Astrocyte (in vitro differentiated cells and primary cell): ENCODE data around the gene VAV2. TPM values are rescaled to one million over a fixed set of nuclear protein-coding genes. Genes with fewer than 3 reads are reported as not detected.

Experiments used
- DNase-seq: peaks from one replicate; pipeline ENCODE4 v3.0.0-alpha.2; 2010; ENCODE audit warnings: low read depth
- FAIRE-seq: peaks from 2 replicates; lab custom pipeline; 2011; peaks lifted over from hg19 to GRCh38; lab: Jason Lieb, UNC
- H2AFZ ChIP-seq: 2 replicates; pipeline ENCODE4 v1.6.0; 2012; ENCODE audit warnings: low read depth, low read length, inconsistent platforms
- H3K27ac ChIP-seq: 2 replicates; pipeline ENCODE4 v1.5.1; 2011; ENCODE audit warnings: low read depth, low read length, inconsistent platforms
- H3K27me3 ChIP-seq: 2 replicates; pipeline ENCODE4 v1.6.0; 2011; ENCODE audit warnings: low read length, inconsistent platforms; ENCODE audit not compliant: insufficient read depth
- H3K36me3 ChIP-seq: 2 replicates; pipeline ENCODE4 v1.5.1; 2011; ENCODE audit warnings: low read length, inconsistent platforms; ENCODE audit not compliant: insufficient read depth
- H3K4me1 ChIP-seq: 2 replicates; pipeline ENCODE4 v1.5.1; 2011; ENCODE audit warnings: low read length, inconsistent platforms; ENCODE audit not compliant: insufficient read depth
- H3K4me2 ChIP-seq: 2 replicates; pipeline ENCODE4 v1.6.0; 2012; ENCODE audit warnings: low read length, inconsistent platforms
- H3K4me3 ChIP-seq: 2 replicates; pipeline ENCODE4 v1.5.1; 2011; ENCODE audit warnings: low read depth, mild to moderate bottlenecking, low read length, inconsistent platforms; ENCODE audit not compliant: insufficient read depth
- H3K79me2 ChIP-seq: 2 replicates; pipeline ENCODE4 v1.6.0; 2012; ENCODE audit warnings: mild to moderate bottlenecking, low read length, inconsistent platforms; ENCODE audit not compliant: insufficient read depth
- H3K9ac ChIP-seq: 2 replicates; pipeline ENCODE4 v1.6.0; 2012; ENCODE audit warnings: mild to moderate bottlenecking, low read length, inconsistent platforms
- H3K9me3 ChIP-seq: 2 replicates; pipeline ENCODE4 v1.5.1; 2012; ENCODE audit warnings: low read depth, mild to moderate bottlenecking, low read length, inconsistent platforms; ENCODE audit not compliant: insufficient read depth
- H4K20me1 ChIP-seq: 2 replicates; pipeline ENCODE4 v1.6.0; 2012; ENCODE audit warnings: low read length, inconsistent platforms; ENCODE audit not compliant: insufficient read depth
- H3K27ac Mint-ChIP-seq: one replicate; pipeline ENCODE4 v1.8.0; 2021; ENCODE audit warnings: mild to moderate bottlenecking, mixed read lengths; ENCODE audit not compliant: unreplicated experiment
- H3K27me3 Mint-ChIP-seq: one replicate; pipeline ENCODE4 v1.8.0; 2021; ENCODE audit warnings: low read depth, mixed read lengths; ENCODE audit not compliant: unreplicated experiment
- H3K36me3 Mint-ChIP-seq: one replicate; pipeline ENCODE4 v1.8.0; 2021; ENCODE audit warnings: low read depth, mixed read lengths; ENCODE audit not compliant: unreplicated experiment
- H3K4me1 Mint-ChIP-seq: one replicate; pipeline ENCODE4 v1.8.0; 2021; ENCODE audit warnings: low read depth, mixed read lengths; ENCODE audit not compliant: unreplicated experiment
- H3K4me3 Mint-ChIP-seq: one replicate; pipeline ENCODE4 v1.8.0; 2021; ENCODE audit warnings: mild to moderate bottlenecking, moderate library complexity, mixed read lengths; ENCODE audit not compliant: unreplicated experiment
- H3K9me3 Mint-ChIP-seq: one replicate; pipeline ENCODE4 v1.8.0; 2021; ENCODE audit warnings: mild to moderate bottlenecking, mixed read lengths; ENCODE audit not compliant: unreplicated experiment
- EZH2 ChIP-seq: IDR thresholded peaks from 2 replicates; pipeline ENCODE4 v1.6.1; 2012; ENCODE audit warnings: mild to moderate bottlenecking, low read length, inconsistent platforms; ENCODE audit not compliant: insufficient read depth
- total RNA-seq: library from RNA; stranded (reverse); gene quantifications from 2 replicates; pipeline ENCODE4 v1.2.1, GENCODE V29; 2021
- TF ChIP-seq, protein P1 (sequence below): IDR thresholded peaks from 2 replicates; pipeline ENCODE4 v1.5.1; 2011; ENCODE audit warnings: low read depth, mild to moderate bottlenecking, inconsistent platforms, low read length, moderate library complexity; ENCODE audit not compliant: insufficient read depth

The VAV2 gene
- total RNA-seq, 1 donor from 2014 or later = 36.5 TPM

DNA sequence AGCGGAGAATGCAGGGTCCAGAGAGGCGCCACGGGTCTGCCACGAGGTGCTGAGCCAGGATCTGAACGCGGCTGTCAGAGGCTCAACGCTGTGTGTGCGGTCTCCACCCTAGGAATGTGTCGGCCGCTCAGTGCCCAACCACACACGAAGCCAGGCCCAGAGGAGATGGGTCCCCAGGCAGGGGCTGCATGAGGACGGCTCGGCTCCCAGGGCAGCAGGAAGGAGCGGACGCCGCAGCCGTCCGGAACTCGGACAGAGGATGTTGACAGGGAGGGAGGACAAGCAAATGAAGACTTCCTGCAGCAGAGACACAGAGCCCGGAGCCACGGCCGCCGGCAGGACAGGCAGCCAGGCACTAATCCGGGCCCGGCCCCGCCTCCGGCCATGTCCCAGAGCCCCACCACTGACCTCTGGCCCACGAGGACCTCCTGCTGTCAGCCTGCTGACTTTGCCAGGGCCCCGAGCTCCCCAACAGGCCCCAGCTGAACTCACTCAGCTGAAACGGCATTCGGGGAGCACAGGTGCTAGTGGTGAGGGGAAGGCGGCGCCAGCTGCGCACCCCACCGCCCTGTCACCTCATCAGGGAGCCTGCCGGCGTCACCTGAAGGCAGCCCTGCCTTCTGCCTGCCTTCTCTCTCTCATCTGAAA is 12.7 kb downstream of the VAV2 start:
- TF ChIP-seq, protein P1, sequence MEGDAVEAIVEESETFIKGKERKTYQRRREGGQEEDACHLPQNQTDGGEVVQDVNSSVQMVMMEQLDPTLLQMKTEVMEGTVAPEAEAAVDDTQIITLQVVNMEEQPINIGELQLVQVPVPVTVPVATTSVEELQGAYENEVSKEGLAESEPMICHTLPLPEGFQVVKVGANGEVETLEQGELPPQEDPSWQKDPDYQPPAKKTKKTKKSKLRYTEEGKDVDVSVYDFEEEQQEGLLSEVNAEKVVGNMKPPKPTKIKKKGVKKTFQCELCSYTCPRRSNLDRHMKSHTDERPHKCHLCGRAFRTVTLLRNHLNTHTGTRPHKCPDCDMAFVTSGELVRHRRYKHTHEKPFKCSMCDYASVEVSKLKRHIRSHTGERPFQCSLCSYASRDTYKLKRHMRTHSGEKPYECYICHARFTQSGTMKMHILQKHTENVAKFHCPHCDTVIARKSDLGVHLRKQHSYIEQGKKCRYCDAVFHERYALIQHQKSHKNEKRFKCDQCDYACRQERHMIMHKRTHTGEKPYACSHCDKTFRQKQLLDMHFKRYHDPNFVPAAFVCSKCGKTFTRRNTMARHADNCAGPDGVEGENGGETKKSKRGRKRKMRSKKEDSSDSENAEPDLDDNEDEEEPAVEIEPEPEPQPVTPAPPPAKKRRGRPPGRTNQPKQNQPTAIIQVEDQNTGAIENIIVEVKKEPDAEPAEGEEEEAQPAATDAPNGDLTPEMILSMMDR = no peak
- no peak for TF ChIP-seq EZH2
- peaks cover 100% of the 10 kb centered on the region for H4K20me1 ChIP-seq
- peak overlapping the region; percentile 26 for H2AFZ ChIP-seq
- Mint-ChIP-seq H3K9me3 (no peaks in the 10 kb centered on the region), H3K4me3 (no peak overlapping the region), H3K27ac (no peak overlapping the region), H3K27me3 (no peaks in the 10 kb centered on the region), H3K4me1 (peaks cover 6% of the 10 kb centered on the region), H3K36me3 (peaks cover 13% of the 10 kb centered on the region)
- DNase-seq (peak; percentile 27), FAIRE-seq (no peak)
- H3K27ac ChIP-seq = no peak overlapping the region
- H3K9me3 ChIP-seq = no peaks in the 10 kb centered on the region
- peak overlapping the region; percentile 22 for H3K9ac ChIP-seq
- no peaks in the 10 kb centered on the region for H3K36me3 ChIP-seq
- no peaks in the 10 kb centered on the region for H3K27me3 ChIP-seq
- H3K4me3 ChIP-seq = peak overlapping the region; percentile 13
- H3K4me1 ChIP-seq = peaks cover 15% of the 10 kb centered on the region
- peaks cover 99% of the 10 kb centered on the region for H3K79me2 ChIP-seq
- peak overlapping the region; percentile 70 for H3K4me2 ChIP-seq

DNA sequence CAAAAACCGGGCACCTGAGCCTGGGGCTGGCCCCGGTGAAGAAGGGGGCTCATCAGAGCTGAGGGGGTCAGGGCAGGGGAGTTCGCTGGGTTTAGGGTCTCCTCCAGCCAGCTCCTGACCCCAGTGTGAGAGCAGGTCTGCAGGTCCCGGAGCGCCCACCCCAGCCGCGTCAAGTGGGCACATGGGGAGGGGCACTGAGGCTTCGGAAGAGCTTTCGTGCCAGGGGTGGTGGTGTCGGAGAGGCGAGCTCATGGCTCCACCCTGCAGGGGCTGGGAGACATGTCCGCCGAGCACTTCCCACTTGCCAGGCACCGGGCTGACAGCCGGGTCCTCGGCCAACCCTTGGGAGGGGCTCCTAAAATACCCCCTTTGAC is 13.2 kb downstream of the VAV2 start:
- no peaks in the 10 kb centered on the region for H3K27me3 ChIP-seq
- peak overlapping the region; percentile 70 for H3K4me2 ChIP-seq
- Mint-ChIP-seq H3K36me3 (peaks cover 13% of the 10 kb centered on the region), H3K27me3 (no peaks in the 10 kb centered on the region), H3K27ac (no peak overlapping the region), H3K4me3 (no peak overlapping the region), H3K9me3 (no peaks in the 10 kb centered on the region), H3K4me1 (peaks cover 6% of the 10 kb centered on the region)
- no peak overlapping the region for H3K27ac ChIP-seq
- peak overlapping the region; percentile 3 for H3K9ac ChIP-seq
- peaks cover 99% of the 10 kb centered on the region for H3K79me2 ChIP-seq
- peak overlapping the region; percentile 13 for H3K4me3 ChIP-seq
- H3K4me1 ChIP-seq = peaks cover 15% of the 10 kb centered on the region
- no peak for FAIRE-seq
- H3K36me3 ChIP-seq = no peaks in the 10 kb centered on the region
- H2AFZ ChIP-seq = peak overlapping the region; percentile 26
- peaks cover 100% of the 10 kb centered on the region for H4K20me1 ChIP-seq
- DNase-seq = no peak
- no peaks in the 10 kb centered on the region for H3K9me3 ChIP-seq
- no peak for TF ChIP-seq EZH2
- TF ChIP-seq, protein P1 = no peak

DNA sequence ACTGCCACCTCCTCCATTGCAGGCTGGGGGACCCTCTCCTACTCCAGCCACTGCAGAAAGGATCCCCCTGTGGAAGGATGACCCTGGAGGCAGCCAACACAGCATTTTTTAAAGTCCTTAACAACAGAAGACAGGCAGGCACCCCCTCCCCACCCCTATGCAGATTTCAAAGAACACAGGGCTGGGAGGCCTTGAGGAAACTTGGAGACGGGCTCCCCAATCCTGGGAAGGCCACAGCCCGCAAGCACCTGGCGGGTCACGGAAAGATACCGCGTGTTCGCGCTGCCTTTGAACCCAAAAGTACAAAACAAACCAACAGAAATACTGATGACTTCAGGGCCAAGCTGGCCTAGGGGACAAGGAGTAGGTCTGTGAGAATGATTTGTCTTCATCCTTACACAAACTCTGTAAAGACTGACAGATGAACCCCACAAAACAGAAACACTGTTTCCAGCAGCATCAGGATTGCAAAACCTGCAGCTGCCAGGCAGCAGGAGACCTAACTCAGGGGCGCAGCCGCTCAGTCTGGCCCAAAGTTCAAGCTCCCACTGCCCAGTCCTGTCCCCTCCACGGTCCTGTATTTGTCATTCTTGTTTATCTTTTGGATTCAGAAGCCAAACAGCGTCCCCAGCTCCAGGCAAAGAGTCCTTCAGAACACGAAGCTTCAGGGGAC is 13.8 kb downstream of the VAV2 start:
- TF ChIP-seq EZH2 = no peak
- TF ChIP-seq, protein P1 = no peak
- peaks cover 100% of the 10 kb centered on the region for H4K20me1 ChIP-seq

More for the DNA sequence above, 13.8 kb downstream of the VAV2 start:
- peaks cover 99% of the 10 kb centered on the region for H3K79me2 ChIP-seq
- H3K4me1 ChIP-seq = peaks cover 15% of the 10 kb centered on the region
- no peak overlapping the region for H3K9ac ChIP-seq
- DNase-seq (no peak), FAIRE-seq (no peak)
- no peaks in the 10 kb centered on the region for H3K27me3 ChIP-seq
- H3K4me3 Mint-ChIP-seq = no peak overlapping the region
- peaks cover 12% of the 10 kb centered on the region for H3K36me3 Mint-ChIP-seq
- no peak overlapping the region for H3K27ac Mint-ChIP-seq
- H3K9me3 Mint-ChIP-seq = no peaks in the 10 kb centered on the region
- no peaks in the 10 kb centered on the region for H3K9me3 ChIP-seq
- H3K36me3 ChIP-seq = no peaks in the 10 kb centered on the region
- no peak overlapping the region for H3K27ac ChIP-seq
- H3K4me2 ChIP-seq = no peak overlapping the region
- H3K27me3 Mint-ChIP-seq = no peaks in the 10 kb centered on the region
- no peak overlapping the region for H2AFZ ChIP-seq
- no peak overlapping the region for H3K4me3 ChIP-seq
- peaks cover 10% of the 10 kb centered on the region for H3K4me1 Mint-ChIP-seq
